ENCODE data around the gene SMARCA2. TPM values are rescaled to one million over a fixed set of nuclear protein-coding genes. Genes with fewer than 3 reads are reported as not detected.
A peak's percentile ranks its signal among the peaks of the same experiment; 100 is the strongest.

Gene SMARCA2
- total RNA-seq, 1 donor from 2014 or later = 19.7 TPM

- no peak for TF ChIP-seq CTCF (IDR thresholded peaks at IDR 0.05; ENCODE audit: insufficient read depth, low read length, severe bottlenecking)
- FAIRE-seq (no peak), DNase-seq (ENCODE audit: low read depth) (no peak)
- H3K4me3 ChIP-seq (ENCODE audit: low read depth, low read length) = no peak overlapping the region
- H3K27me3 ChIP-seq (ENCODE audit: control insufficient read depth, insufficient read depth, low read length) = no peaks in the 10 kb centered on the region
- H3K36me3 ChIP-seq (ENCODE audit: control insufficient read depth, insufficient read depth, low read length) = no peaks in the 10 kb centered on the region
Observed at GRCh38 chr9:2173861-2174260, 158.7 kb downstream of the SMARCA2 start.

- FAIRE-seq = no peak
- H3K4me3 ChIP-seq (ENCODE audit: low read depth, low read length) = no peak overlapping the region
- H3K27me3 ChIP-seq (ENCODE audit: control insufficient read depth, insufficient read depth, low read length) = no peaks in the 10 kb centered on the region
- no peak for TF ChIP-seq CTCF (IDR thresholded peaks at IDR 0.05; ENCODE audit: insufficient read depth, low read length, severe bottlenecking)
- no peaks in the 10 kb centered on the region for H3K36me3 ChIP-seq (ENCODE audit: control insufficient read depth, insufficient read depth, low read length)
- DNase-seq (ENCODE audit: low read depth) = no peak
Observed at GRCh38 chr9:2174306-2174705, 159.2 kb downstream of the SMARCA2 start.

- no peak for DNase-seq (ENCODE audit: low read depth)
- FAIRE-seq = no peak
- Histone ChIP-seq H3K36me3 (ENCODE audit: control insufficient read depth, insufficient read depth, low read length) (no peaks in the 10 kb centered on the region), H3K4me3 (ENCODE audit: low read depth, low read length) (no peak overlapping the region), H3K27me3 (ENCODE audit: control insufficient read depth, insufficient read depth, low read length) (no peaks in the 10 kb centered on the region)
- TF ChIP-seq CTCF (IDR thresholded peaks at IDR 0.05; ENCODE audit: insufficient read depth, low read length, severe bottlenecking) = no peak
Observed at GRCh38 chr9:2174911-2175310, 159.8 kb downstream of the SMARCA2 start.

- H3K36me3 ChIP-seq (ENCODE audit: control insufficient read depth, insufficient read depth, low read length) = no peaks in the 10 kb centered on the region
- FAIRE-seq = no peak
- DNase-seq (ENCODE audit: low read depth) = no peak
- no peak overlapping the region for H3K4me3 ChIP-seq (ENCODE audit: low read depth, low read length)
- H3K27me3 ChIP-seq (ENCODE audit: control insufficient read depth, insufficient read depth, low read length) = no peaks in the 10 kb centered on the region
- no peak for TF ChIP-seq CTCF (IDR thresholded peaks at IDR 0.05; ENCODE audit: insufficient read depth, low read length, severe bottlenecking)
Observed at GRCh38 chr9:2177121-2177520, 162.0 kb downstream of the SMARCA2 start.

- peak; percentile 47 for FAIRE-seq
Observed at GRCh38 chr9:2178034-2178734, 163.0 kb downstream of the SMARCA2 start.

More at GRCh38 chr9:2178034-2178734, 163.0 kb downstream of the SMARCA2 start:
- Histone ChIP-seq H3K4me3 (ENCODE audit: low read depth, low read length) (no peak overlapping the region), H3K27me3 (ENCODE audit: control insufficient read depth, insufficient read depth, low read length) (no peaks in the 10 kb centered on the region), H3K36me3 (ENCODE audit: control insufficient read depth, insufficient read depth, low read length) (no peaks in the 10 kb centered on the region)
- TF ChIP-seq CTCF (IDR thresholded peaks at IDR 0.05; ENCODE audit: insufficient read depth, low read length, severe bottlenecking) = no peak
- DNase-seq (ENCODE audit: low read depth) = peak; percentile 18
